Measurements from ENCODE around the gene HHATL. TPM values are rescaled to one million over a fixed set of nuclear protein-coding genes. Genes with fewer than 3 reads are reported as not detected.

HHATL gene
- total RNA-seq, 1 experiment from 2014 or later = not detected

DNA sequence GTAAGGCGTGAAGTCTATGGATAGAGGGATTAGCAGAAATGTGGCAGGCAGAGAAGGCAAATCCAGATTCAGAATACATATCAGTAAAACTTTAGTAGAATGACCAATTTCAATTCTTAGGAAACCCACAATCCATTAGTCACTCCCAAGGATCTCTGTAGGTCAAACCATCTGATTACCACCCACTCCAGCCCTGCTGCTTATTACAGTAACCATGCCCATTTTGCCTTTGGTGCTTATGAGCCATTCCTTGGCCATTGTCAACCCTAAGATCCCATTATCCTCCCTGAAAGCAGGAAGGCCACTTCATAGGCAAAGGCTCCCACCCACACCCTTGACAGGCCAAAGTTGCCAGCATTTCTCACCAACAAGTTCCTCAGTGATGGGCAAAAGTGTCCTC lies 22.3 kb downstream of the HHATL start:
- no peak for TF ChIP-seq TCF7L2 (IDR thresholded peaks at IDR 0.05; ENCODE audit: low read depth, low read length)
- TF ChIP-seq, protein P1, sequence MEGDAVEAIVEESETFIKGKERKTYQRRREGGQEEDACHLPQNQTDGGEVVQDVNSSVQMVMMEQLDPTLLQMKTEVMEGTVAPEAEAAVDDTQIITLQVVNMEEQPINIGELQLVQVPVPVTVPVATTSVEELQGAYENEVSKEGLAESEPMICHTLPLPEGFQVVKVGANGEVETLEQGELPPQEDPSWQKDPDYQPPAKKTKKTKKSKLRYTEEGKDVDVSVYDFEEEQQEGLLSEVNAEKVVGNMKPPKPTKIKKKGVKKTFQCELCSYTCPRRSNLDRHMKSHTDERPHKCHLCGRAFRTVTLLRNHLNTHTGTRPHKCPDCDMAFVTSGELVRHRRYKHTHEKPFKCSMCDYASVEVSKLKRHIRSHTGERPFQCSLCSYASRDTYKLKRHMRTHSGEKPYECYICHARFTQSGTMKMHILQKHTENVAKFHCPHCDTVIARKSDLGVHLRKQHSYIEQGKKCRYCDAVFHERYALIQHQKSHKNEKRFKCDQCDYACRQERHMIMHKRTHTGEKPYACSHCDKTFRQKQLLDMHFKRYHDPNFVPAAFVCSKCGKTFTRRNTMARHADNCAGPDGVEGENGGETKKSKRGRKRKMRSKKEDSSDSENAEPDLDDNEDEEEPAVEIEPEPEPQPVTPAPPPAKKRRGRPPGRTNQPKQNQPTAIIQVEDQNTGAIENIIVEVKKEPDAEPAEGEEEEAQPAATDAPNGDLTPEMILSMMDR (IDR thresholded peaks at IDR 0.05) = no peak
- TF ChIP-seq SIN3A (IDR thresholded peaks at IDR 0.05; ENCODE audit: borderline replicate concordance, insufficient read depth, low read depth, low read length) = no peak
- TF ChIP-seq, protein P2, sequence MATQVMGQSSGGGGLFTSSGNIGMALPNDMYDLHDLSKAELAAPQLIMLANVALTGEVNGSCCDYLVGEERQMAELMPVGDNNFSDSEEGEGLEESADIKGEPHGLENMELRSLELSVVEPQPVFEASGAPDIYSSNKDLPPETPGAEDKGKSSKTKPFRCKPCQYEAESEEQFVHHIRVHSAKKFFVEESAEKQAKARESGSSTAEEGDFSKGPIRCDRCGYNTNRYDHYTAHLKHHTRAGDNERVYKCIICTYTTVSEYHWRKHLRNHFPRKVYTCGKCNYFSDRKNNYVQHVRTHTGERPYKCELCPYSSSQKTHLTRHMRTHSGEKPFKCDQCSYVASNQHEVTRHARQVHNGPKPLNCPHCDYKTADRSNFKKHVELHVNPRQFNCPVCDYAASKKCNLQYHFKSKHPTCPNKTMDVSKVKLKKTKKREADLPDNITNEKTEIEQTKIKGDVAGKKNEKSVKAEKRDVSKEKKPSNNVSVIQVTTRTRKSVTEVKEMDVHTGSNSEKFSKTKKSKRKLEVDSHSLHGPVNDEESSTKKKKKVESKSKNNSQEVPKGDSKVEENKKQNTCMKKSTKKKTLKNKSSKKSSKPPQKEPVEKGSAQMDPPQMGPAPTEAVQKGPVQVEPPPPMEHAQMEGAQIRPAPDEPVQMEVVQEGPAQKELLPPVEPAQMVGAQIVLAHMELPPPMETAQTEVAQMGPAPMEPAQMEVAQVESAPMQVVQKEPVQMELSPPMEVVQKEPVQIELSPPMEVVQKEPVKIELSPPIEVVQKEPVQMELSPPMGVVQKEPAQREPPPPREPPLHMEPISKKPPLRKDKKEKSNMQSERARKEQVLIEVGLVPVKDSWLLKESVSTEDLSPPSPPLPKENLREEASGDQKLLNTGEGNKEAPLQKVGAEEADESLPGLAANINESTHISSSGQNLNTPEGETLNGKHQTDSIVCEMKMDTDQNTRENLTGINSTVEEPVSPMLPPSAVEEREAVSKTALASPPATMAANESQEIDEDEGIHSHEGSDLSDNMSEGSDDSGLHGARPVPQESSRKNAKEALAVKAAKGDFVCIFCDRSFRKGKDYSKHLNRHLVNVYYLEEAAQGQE (IDR thresholded peaks at IDR 0.05; ENCODE audit: insufficient read depth in 1 of 2, low read depth in 2 of 2, low read length in 1 of 2) = no peak
- TF ChIP-seq POLR2AphosphoS5 (IDR thresholded peaks at IDR 0.05; ENCODE audit: low read depth, low read length) = no peak

DNA sequence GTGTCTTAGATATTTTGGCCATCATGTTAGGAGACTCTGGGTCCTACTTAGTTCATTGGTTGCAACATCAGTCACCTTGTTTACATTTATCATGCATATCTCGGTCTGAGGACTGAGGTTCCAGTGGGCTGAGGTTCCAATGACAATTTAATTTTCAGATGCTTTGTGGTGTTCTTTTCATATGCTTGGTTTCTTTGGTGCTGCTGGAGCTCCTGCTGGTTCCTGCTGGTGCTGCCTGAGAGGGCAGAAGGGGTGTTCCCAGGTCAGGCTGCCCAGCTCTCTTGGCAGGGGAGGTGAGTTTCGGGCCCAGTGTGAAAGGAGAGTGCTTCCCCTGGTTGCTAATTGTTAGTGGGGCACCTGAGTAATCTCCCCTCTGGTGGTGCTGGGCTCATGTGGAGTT lies 24.2 kb downstream of the HHATL start:
- no peaks in the 10 kb centered on the region for H3K9me3 ChIP-seq (ENCODE audit: control insufficient read depth, insufficient read depth, low read depth, low read length)
- ChIA-PET CTCF (no interaction called here), POLR2A (no interaction called here)
- H3K27ac ChIP-seq (ENCODE audit: low read length) = no peak overlapping the region
- in situ Hi-C loops (cut with HindIII; ENCODE audit: low pct_unique_long_range_greater_than_20kb, low sequenced_read_pairs) = no loop called here
- no peaks in the 10 kb centered on the region for H3K4me1 ChIP-seq (ENCODE audit: control insufficient read depth, insufficient read depth, low read length)
- H3K36me3 ChIP-seq (ENCODE audit: control insufficient read depth, insufficient read depth, low read length) = no peaks in the 10 kb centered on the region
- no peak for TF ChIP-seq TCF7L2 (IDR thresholded peaks at IDR 0.05; ENCODE audit: low read depth, low read length)
- no peak for TF ChIP-seq POLR2AphosphoS5 (IDR thresholded peaks at IDR 0.05; ENCODE audit: low read depth, low read length)
- TF ChIP-seq SIN3A (IDR thresholded peaks at IDR 0.05; ENCODE audit: borderline replicate concordance, insufficient read depth, low read depth, low read length) = no peak
- TF ChIP-seq, protein P2 (IDR thresholded peaks at IDR 0.05; ENCODE audit: insufficient read depth in 1 of 2, low read depth in 2 of 2, low read length in 1 of 2) = no peak
- TF ChIP-seq, protein P1 (IDR thresholded peaks at IDR 0.05) = no peak
- H3K4me3 ChIP-seq (ENCODE audit: low read depth in 2 of 2, low read length in 2 of 2) = no peak overlapping the region
- ATAC-seq (no peak), DNase-seq (ENCODE audit: low read depth, low spot score) (no peak)
- no peaks in the 10 kb centered on the region for H3K27me3 ChIP-seq (ENCODE audit: control insufficient read depth, insufficient read depth, low read length)
- BruUV-seq (replicated peaks) = no TSS peak
- intact Hi-C loops (cut with micrococcal nuclease; ENCODE audit: unreplicated experiment) = no loop called here

More for the DNA sequence above, 22.3 kb downstream of the HHATL start:
- no peak for ATAC-seq
- in situ Hi-C loops (cut with HindIII; ENCODE audit: low pct_unique_long_range_greater_than_20kb, low sequenced_read_pairs) (no loop called here), intact Hi-C loops (cut with micrococcal nuclease; ENCODE audit: unreplicated experiment) (no loop called here)
- Histone ChIP-seq H3K27ac (ENCODE audit: low read length) (no peak overlapping the region), H3K9me3 (ENCODE audit: control insufficient read depth, insufficient read depth, low read depth, low read length) (no peaks in the 10 kb centered on the region), H3K4me3 (ENCODE audit: low read depth in 2 of 2, low read length in 2 of 2) (no peak overlapping the region), H3K36me3 (ENCODE audit: control insufficient read depth, insufficient read depth, low read length) (no peaks in the 10 kb centered on the region), H3K4me1 (ENCODE audit: control insufficient read depth, insufficient read depth, low read length) (no peaks in the 10 kb centered on the region), H3K27me3 (ENCODE audit: control insufficient read depth, insufficient read depth, low read length) (no peaks in the 10 kb centered on the region)
- no peak for DNase-seq (ENCODE audit: low read depth, low spot score)
- CTCF ChIA-PET = no interaction called here
- no TSS peak for BruUV-seq (replicated peaks)
- POLR2A ChIA-PET = no interaction called here

Data from Panc1 (cell line).